Neuronal stem cell (in vitro differentiated cells): Measurements from ENCODE around the gene CD79B.

Experiments
- DNase-seq: peaks from one replicate; pipeline ENCODE4 v3.0.0-alpha.2; 2013; ENCODE audit warnings: low spot score
- H2AFZ ChIP-seq: one replicate; pipeline ENCODE4 v1.6.1; 2013; ENCODE audit warnings: mild to moderate bottlenecking, low read length, inconsistent platforms
- H2AK5ac ChIP-seq: 2 replicates; pipeline ENCODE4 v1.6.1; 2013; ENCODE audit warnings: low read depth, mild to moderate bottlenecking, inconsistent platforms, low read length, moderate library complexity, mixed read lengths
- H2BK120ac ChIP-seq: 2 replicates; pipeline ENCODE4 v1.6.1; 2013; ENCODE audit warnings: low read depth, mild to moderate bottlenecking, inconsistent platforms, low read length, moderate library complexity, mixed read lengths
- H2BK12ac ChIP-seq: one replicate; pipeline ENCODE4 v1.6.1; 2013; ENCODE audit warnings: low read length, inconsistent platforms
- H2BK15ac ChIP-seq: 2 replicates; pipeline ENCODE4 v1.6.1; 2013; ENCODE audit warnings: mild to moderate bottlenecking, low read length, inconsistent platforms, mixed read lengths
- H2BK5ac ChIP-seq: one replicate; pipeline ENCODE4 v1.6.1; 2013; ENCODE audit warnings: inconsistent platforms, mild to moderate bottlenecking, low read length, moderate library complexity
- H3K14ac ChIP-seq: one replicate; pipeline ENCODE4 v1.6.1; 2013; ENCODE audit warnings: low read length, inconsistent platforms
- H3K18ac ChIP-seq: 2 replicates; pipeline ENCODE4 v1.6.1; 2013; ENCODE audit warnings: low read length, inconsistent platforms
- H3K23ac ChIP-seq: 2 replicates; pipeline ENCODE4 v1.6.1; 2013; ENCODE audit warnings: low read depth, mild to moderate bottlenecking, mixed read lengths, low read length, inconsistent platforms; ENCODE audit not compliant: poor library complexity
- H3K27ac ChIP-seq: replicated peaks from 3 replicates; pipeline ENCODE4 v1.5.1; 2013; ENCODE audit warnings: low read length, inconsistent platforms
- H3K27me3 ChIP-seq, 3 experiments: 2 replicates each; pipeline ENCODE4 v1.6.1; 2013; ENCODE audit warnings: low read length in 3 of 3, mild to moderate bottlenecking in 2 of 3, inconsistent platforms in 1 of 3, low read depth in 1 of 3, mixed read lengths in 1 of 3, moderate library complexity in 1 of 3; ENCODE audit not compliant: control insufficient read depth in 3 of 3, insufficient read depth in 3 of 3
- H3K36me3 ChIP-seq, 2 donors: replicated peaks in 1 of 2; 2 replicates each; pipeline ENCODE4 v1.6.1; 2013; ENCODE audit warnings: low read length in 2 of 2; ENCODE audit not compliant: control insufficient read depth in 2 of 2, insufficient read depth in 2 of 2
- H3K4ac ChIP-seq: 2 replicates; pipeline ENCODE4 v1.6.1; 2013; ENCODE audit warnings: inconsistent platforms, mild to moderate bottlenecking, low read length, moderate library complexity
- H3K4me1 ChIP-seq, 2 donors: 1 replicate in 1 of 2; 2 replicates in 1 of 2; pipeline ENCODE4 v1.6.1; 2013; ENCODE audit warnings: low read length in 2 of 2, low read depth in 1 of 2; ENCODE audit not compliant: control insufficient read depth in 2 of 2, insufficient read depth in 1 of 2
- H3K4me2 ChIP-seq: one replicate; pipeline ENCODE4 v1.6.1; 2013; ENCODE audit warnings: mild to moderate bottlenecking, low read length, inconsistent platforms; ENCODE audit not compliant: insufficient read depth, poor library complexity, severe bottlenecking
- H3K4me3 ChIP-seq, 2 donors: 2 replicates each; pipeline ENCODE4 v1.5.1; 2013; ENCODE audit warnings: low read length in 2 of 2, mild to moderate bottlenecking in 2 of 2, inconsistent platforms in 1 of 2, moderate library complexity in 1 of 2
- H3K79me1 ChIP-seq: one replicate; pipeline ENCODE4 v1.6.1; 2013; ENCODE audit warnings: low read depth, mild to moderate bottlenecking, inconsistent platforms, low read length, moderate library complexity
- H3K9ac ChIP-seq: one replicate; pipeline ENCODE4 v1.6.1; 2013; ENCODE audit warnings: mild to moderate bottlenecking, low read depth, low read length, inconsistent platforms; ENCODE audit not compliant: poor library complexity
- H3K9me3 ChIP-seq, 2 donors: replicated peaks in 1 of 2; 2 replicates each; pipeline versions ENCODE3 to v1.6.1; 2013; ENCODE audit warnings: low read length in 2 of 2, mild to moderate bottlenecking in 2 of 2, inconsistent platforms in 1 of 2, low read depth in 1 of 2, mixed read lengths in 1 of 2, moderate library complexity in 1 of 2; ENCODE audit not compliant: control insufficient read depth in 2 of 2, insufficient read depth in 1 of 2
- H4K8ac ChIP-seq: one replicate; pipeline ENCODE4 v1.6.1; 2013; ENCODE audit warnings: low read depth, mild to moderate bottlenecking, inconsistent platforms, low read length, moderate library complexity
- H4K91ac ChIP-seq: one replicate; pipeline ENCODE4 v1.6.1; 2013; ENCODE audit warnings: low read length, low read depth, mild to moderate bottlenecking, inconsistent platforms; ENCODE audit not compliant: poor library complexity
- WGBS, 2 donors: extraction: QIAGEN DNeasy Blood & Tissue Kit; methylation state at CpG; one replicate each; pipeline ENCODE4 v1.1.7; 2013; ENCODE audit warnings: missing lambda C conversion rate in 2 of 2, mixed read lengths in 1 of 2; ENCODE audit not compliant: insufficient read length in 2 of 2, insufficient replicate concordance in 1 of 2; ENCODE audit errors: extremely low coverage in 2 of 2; 5-methylcytosine and 5-hydroxymethylcytosine counted together

Gene CD79B

DNA sequence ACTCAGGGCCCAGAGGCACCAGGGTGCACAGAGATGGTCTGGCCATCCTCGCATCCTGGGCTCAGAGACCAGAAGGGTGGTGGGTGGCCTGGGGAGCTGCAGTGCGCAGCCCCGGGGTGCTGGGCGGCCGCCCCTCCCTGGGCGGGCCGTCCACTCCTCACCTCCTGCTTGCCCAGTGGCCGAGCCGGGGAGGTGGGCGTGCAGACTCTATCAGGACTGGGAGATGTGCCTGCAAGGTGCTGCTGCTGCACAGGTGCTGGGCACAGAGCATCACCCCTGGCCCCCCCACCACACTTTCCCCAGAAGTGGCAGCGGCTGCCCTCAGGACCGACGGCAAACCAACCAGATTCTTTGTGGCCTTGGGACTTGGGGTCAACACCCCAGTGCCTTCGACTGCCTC is 40.7 kb upstream of the CD79B start, which contains the start of gene SCN4A:
Gene SCN4A, minus strand, starts transcription at position 123 of the 400 bp plus-strand sequence. Its CDS starts 77 bp downstream, at position 46.
- Histone ChIP-seq H2BK12ac (no peak within 1 kb of the TSS), H4K91ac (no peak within 1 kb of the TSS), H3K4ac (peak within 1 kb of the TSS; percentile 44), H3K18ac (peak within 1 kb of the TSS; percentile 54), H3K36me3 (peaks cover 0 to 1% of the 10 kb centered on the region in 2 donors), H3K23ac (peak within 1 kb of the TSS; percentile 61), H2BK5ac (no peak within 1 kb of the TSS), H2BK120ac (no peak within 1 kb of the TSS), H3K4me3 (no peak within 1 kb of the TSS), H3K27me3 (peaks cover 0 to 21% (median 0%) of the 10 kb centered on the region in 3 experiments), H2BK15ac (peak within 1 kb of the TSS; percentile 59), H3K27ac (no peak within 1 kb of the TSS), H3K4me2 (no peak within 1 kb of the TSS), H2AFZ (no peak within 1 kb of the TSS), H3K9ac (peak within 1 kb of the TSS; percentile 54), H3K4me1 (peaks cover 0 to 2% of the 10 kb centered on the region in 2 donors), H3K79me1 (peaks cover 2% of the 10 kb centered on the region), H4K8ac (peak within 1 kb of the TSS; percentile 74), H3K9me3 (peaks cover 0 to 2% of the 10 kb centered on the region in 2 donors), H2AK5ac (peak within 1 kb of the TSS; percentile 38), H3K14ac (peak within 1 kb of the TSS; percentile 82)
- no peak for DNase-seq
- no CpG with 5 or more reads among the region's 14 CpGs for WGBS, 2 donors

GRCh38 chr17:63969278-63969677 is 37.1 kb upstream of the CD79B start:
- Histone ChIP-seq H3K18ac (no peak overlapping the region), H3K9me3 (peaks cover 0 to 2% of the 10 kb centered on the region in 2 donors), H2AFZ (no peak overlapping the region), H4K91ac (no peak overlapping the region), H2BK120ac (no peak overlapping the region), H3K79me1 (peaks cover 2% of the 10 kb centered on the region), H3K9ac (no peak overlapping the region), H2BK5ac (no peak overlapping the region), H2AK5ac (no peak overlapping the region), H3K4me1 (peaks cover 0 to 1% of the 10 kb centered on the region in 2 donors), H3K14ac (no peak overlapping the region), H3K23ac (no peak overlapping the region), H3K27me3 (no peaks in the 10 kb centered on the region), H3K36me3 (peaks cover 0 to 1% of the 10 kb centered on the region in 2 donors), H2BK12ac (no peak overlapping the region), H3K4me2 (no peak overlapping the region), H3K4me3 (no peak overlapping the region), H3K4ac (no peak overlapping the region), H3K27ac (no peak overlapping the region), H2BK15ac (no peak overlapping the region), H4K8ac (no peak overlapping the region)
- WGBS, 2 donors, result no CpG with 5 or more reads among the region's 10 CpGs
- DNase-seq, result no peak

DNA sequence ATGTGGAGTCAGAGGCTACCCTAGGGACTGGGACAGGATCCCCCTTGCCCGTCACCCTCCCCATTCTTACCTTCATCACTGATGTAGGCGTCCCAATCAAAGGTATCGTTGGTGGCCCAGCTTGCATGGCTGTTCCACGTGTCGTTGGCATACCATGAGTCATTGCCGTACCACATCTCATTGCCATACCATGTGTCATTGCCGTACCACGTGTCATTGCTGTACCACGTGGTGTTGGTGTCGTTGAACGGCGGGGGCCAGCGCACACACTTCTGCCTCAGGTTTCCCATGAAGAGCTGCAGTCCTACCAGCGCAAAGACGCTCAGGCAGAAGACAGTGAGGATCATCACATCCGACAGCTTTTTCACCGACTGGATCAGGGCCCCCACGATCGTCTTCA is 35.8 kb upstream of the CD79B start:
- H2AFZ ChIP-seq, result no peak overlapping the region
- H3K4me2 ChIP-seq, result no peak overlapping the region
- peaks cover 0 to 1% of the 10 kb centered on the region in 2 donors for H3K36me3 ChIP-seq
- no peak overlapping the region for H4K91ac ChIP-seq
- H3K27ac ChIP-seq, result no peak overlapping the region
- no peak for DNase-seq
- H3K4ac ChIP-seq, result no peak overlapping the region
- H3K9ac ChIP-seq, result no peak overlapping the region
- no peak overlapping the region for H2BK120ac ChIP-seq
- peak overlapping the region; percentile 16 for H3K23ac ChIP-seq
- peak overlapping the region; percentile 3 for H2BK15ac ChIP-seq
- peaks cover 2% of the 10 kb centered on the region for H3K79me1 ChIP-seq
- WGBS, 2 donors, result no CpG with 5 or more reads among the region's 19 CpGs
- H3K14ac ChIP-seq, result peak overlapping the region; percentile 25
- H3K27me3 ChIP-seq, result peaks cover 0 to 5% (median 0%) of the 10 kb centered on the region in 3 experiments
- H2BK5ac ChIP-seq, result no peak overlapping the region
- H3K9me3 ChIP-seq, result peaks cover 0 to 2% of the 10 kb centered on the region in 2 donors
- no peaks in the 10 kb centered on the region for H3K4me1 ChIP-seq
- H2AK5ac ChIP-seq, result peak overlapping the region; percentile 20
- H4K8ac ChIP-seq, result peak overlapping the region; percentile 75
- H3K4me3 ChIP-seq, result peak overlapping the region in 1 of 2 donors; percentile 23
- no peak overlapping the region for H2BK12ac ChIP-seq
- peak overlapping the region; percentile 20 for H3K18ac ChIP-seq

- Histone ChIP-seq H2BK5ac (no peak overlapping the region), H3K18ac (peak overlapping the region; percentile 5), H3K9ac (no peak overlapping the region), H3K9me3 (peaks cover 0 to under 1% of the 10 kb centered on the region in 2 donors), H3K27ac (no peak overlapping the region), H3K23ac (no peak overlapping the region), H3K4me3 (no peak overlapping the region), H4K91ac (no peak overlapping the region), H3K4me2 (no peak overlapping the region), H3K27me3 (peaks cover 0 to 12% (median 0%) of the 10 kb centered on the region in 3 experiments), H3K4me1 (peaks cover 0 to 8% of the 10 kb centered on the region in 2 donors), H2BK15ac (no peak overlapping the region), H2BK120ac (no peak overlapping the region), H2AFZ (no peak overlapping the region), H3K14ac (peak overlapping the region; percentile 22), H3K79me1 (peaks cover under 1% of the 10 kb centered on the region), H3K36me3 (no peaks in the 10 kb centered on the region), H2AK5ac (peak overlapping the region; percentile 11), H2BK12ac (no peak overlapping the region), H3K4ac (no peak overlapping the region), H4K8ac (no peak overlapping the region)
- no CpG with 5 or more reads among the region's 11 CpGs for WGBS, 2 donors
- DNase-seq, result no peak
These were observed 34.6 kb upstream of the CD79B start for GRCh38 chr17:63966646-63967264.
